ENCODE measurements around the gene KCNMA1.

GRCh38 chr10:77293773-77294172 is 343.8 kb downstream of the KCNMA1 start:
- TF ChIP-seq CTCF (IDR thresholded peaks at IDR 0.05), result no peak
- TF ChIP-seq POLR2AphosphoS5 (IDR thresholded peaks at IDR 0.05; ENCODE audit: insufficient read depth in 1 of 2, low read depth in 1 of 2), result no peak
- no peak for TF ChIP-seq POLR2A (IDR thresholded peaks at IDR 0.05)

Measured in vagina (tissue), 2 donors.